WTC11 (cell line): ENCODE measurements around the gene SWAP70. TPM values are rescaled to one million over a fixed set of nuclear protein-coding genes. Genes with fewer than 3 reads are reported as not detected.

Source experiments
- ATAC-seq: fragments of 200-7000 bp; cut with Tn5 transposase; 2 replicates; pipeline ENCODE4 v1.10.0; 2021; ENCODE audit warnings: mild to moderate bottlenecking, moderate library complexity
- CTCF ChIA-PET: fragments of 300-600 bp; sonication (Branson Sonifier 250); formaldehyde crosslinking; loops from one replicate; lab custom pipeline; 2021; ENCODE audit warnings: antibody characterized with exemption; lab: Charles Lee
- POLR2A ChIA-PET: fragments of 350-600 bp; sonication (Branson Sonifier 250); formaldehyde crosslinking; loops from one replicate; lab custom pipeline; 2021; ENCODE audit warnings: antibody characterized with exemption; lab: Charles Lee
- DNase-seq: peaks from one replicate; pipeline ENCODE4 v3.0.0; 2021; ENCODE audit warnings: low spot score
- H3K27ac Mint-ChIP-seq: 2 replicates; pipeline ENCODE4 v1.8.0; 2021; ENCODE audit warnings: mixed read lengths
- H3K27me3 Mint-ChIP-seq: 2 replicates; pipeline ENCODE4 v1.8.0; 2021; ENCODE audit warnings: low read depth, mild to moderate bottlenecking, moderate library complexity, mixed read lengths
- H3K36me3 Mint-ChIP-seq: 2 replicates; pipeline ENCODE4 v1.8.0; 2021; ENCODE audit warnings: mixed read lengths
- H3K4me1 Mint-ChIP-seq: 2 replicates; pipeline ENCODE4 v1.8.0; 2022; ENCODE audit warnings: mixed read lengths
- H3K4me3 Mint-ChIP-seq: 2 replicates; pipeline ENCODE4 v1.8.0; 2021; ENCODE audit warnings: mild to moderate bottlenecking, moderate library complexity, mixed read lengths
- H3K9me3 Mint-ChIP-seq: 2 replicates; pipeline ENCODE4 v1.8.0; 2021; ENCODE audit warnings: mixed read lengths
- GABPB1 ChIP-seq: sonication (generic); formaldehyde crosslinking; IDR thresholded peaks from 2 replicates; pipeline ENCODE4 v1.8.1; 2023; ENCODE audit warnings: mild to moderate bottlenecking, missing genetic modification reagents
- SMAD4 ChIP-seq: sonication (generic); formaldehyde crosslinking; IDR thresholded peaks from 2 replicates; pipeline ENCODE4 v1.8.0; 2022; ENCODE audit warnings: mild to moderate bottlenecking, missing genetic modification reagents
- total RNA-seq: library from RNA; stranded (reverse); gene quantifications from 3 replicates; pipeline ENCODE4 v1.2.3, GENCODE V29; 2021

SWAP70 gene
- total RNA-seq, 1 experiment from 2014 or later = 24.1 TPM

GRCh38 chr11:9802291-9802861 lies 138.5 kb downstream of the SWAP70 start:
- no peak overlapping the region for H3K4me3 Mint-ChIP-seq
- ChIA-PET CTCF (interaction anchor here (0.7 to 2.5 kb wide), 2 partner anchors 14 to 44 kb away, joined by 3 to 6 read pairs; no protein-coding TSS in a partner anchor), POLR2A (interaction anchor here (0.5 to 0.7 kb wide), 2 partner anchors 14 to 344 kb away, joined by 3 to 4 read pairs; no protein-coding TSS in a partner anchor)
- H3K27ac Mint-ChIP-seq = peak overlapping the region; percentile 83
- ATAC-seq = peak; percentile 48
- peaks cover 23% of the 10 kb centered on the region for H3K36me3 Mint-ChIP-seq
- no peak for TF ChIP-seq SMAD4 (CRISPR knock-in tag)
- peak; percentile 80 for TF ChIP-seq GABPB1 (CRISPR knock-in tag)
- peaks cover 27% of the 10 kb centered on the region for H3K4me1 Mint-ChIP-seq
- peaks cover 4% of the 10 kb centered on the region; the same call in 1 of the 2 replicates for H3K9me3 Mint-ChIP-seq
- H3K27me3 Mint-ChIP-seq = no peaks in the 10 kb centered on the region
- DNase-seq = no peak

Other genes with a start within 250 kb of the SWAP70 start
- gene ZNF143, start 203.1 kb upstream of the SWAP70 start, total RNA-seq = 34.0 to 35.8 TPM (median 34.0 TPM) in 3 replicates
- 85.5 to 109 TPM (median 91.3 TPM) in 3 replicates for gene WEE1, start 90.4 kb upstream of the SWAP70 start, total RNA-seq